NCI-H526 treated with DMSO at 0.1 percent for 48 hours (cell line): Measurements from ENCODE around the gene RAB15.

Experiments used
- DNase-seq: peaks from one replicate; lab custom pipeline; 2025; lab: John Stamatoyannopoulos, UW

Gene RAB15

GRCh38 chr14:64906022-64906421 lies 66.1 kb downstream of the RAB15 start:
- no peak for DNase-seq

DNA sequence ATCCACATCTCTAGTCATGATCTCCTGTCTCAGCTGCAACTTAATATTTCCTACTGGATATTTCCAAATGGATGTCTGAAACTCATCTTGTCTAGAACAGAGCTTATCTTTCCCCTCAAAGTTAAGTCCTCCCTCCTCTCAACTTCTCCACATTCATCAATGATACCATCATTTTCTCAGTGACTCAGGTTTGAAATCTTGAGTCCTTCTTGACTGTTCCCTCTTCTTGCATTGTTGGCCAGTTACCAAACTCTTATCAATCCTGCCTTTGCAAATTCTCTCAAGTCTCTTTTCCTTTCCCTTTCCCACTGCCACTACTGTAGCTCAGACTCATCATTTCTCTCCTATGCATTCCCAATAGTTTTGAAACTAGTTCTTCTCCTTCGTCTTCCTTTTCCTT lies 72.2 kb downstream of the RAB15 start:
- DNase-seq = no peak
